GM19438 (cell line): ENCODE results near the gene CYP1A2.

Experiments
- ATAC-seq: cut with Tn5 transposase; IDR thresholded peaks from one replicate; pipeline ENCODE4 v1.9.1; 2021; ENCODE audit warnings: low read depth; ENCODE audit not compliant: unreplicated experiment

Gene CYP1A2

GRCh38 chr15:74787251-74788041 is 38.8 kb downstream of the CYP1A2 start:
- ATAC-seq, result peak; percentile 33

GRCh38 chr15:74788042-74788682 is 39.5 kb downstream of the CYP1A2 start:
- ATAC-seq, result no peak

- ATAC-seq, result peak; percentile 23
Measured at GRCh38 chr15:74788683-74789151, 40.1 kb downstream of the CYP1A2 start.

- ATAC-seq, result no peak
Measured at GRCh38 chr15:74789171-74789631, 40.6 kb downstream of the CYP1A2 start.

- no peak for ATAC-seq
Measured at GRCh38 chr15:74789741-74790079, 41.1 kb downstream of the CYP1A2 start.

- no peak for ATAC-seq
Measured at GRCh38 chr15:74790080-74790916, 41.7 kb downstream of the CYP1A2 start.

GRCh38 chr15:74791007-74791406 is 42.4 kb downstream of the CYP1A2 start:
- no peak for ATAC-seq

- no peak for ATAC-seq
Measured at GRCh38 chr15:74791667-74792066, 43.0 kb downstream of the CYP1A2 start.

- no peak for ATAC-seq
Measured at GRCh38 chr15:74792227-74793016, 43.8 kb downstream of the CYP1A2 start.

- ATAC-seq, result no peak
Measured at GRCh38 chr15:74793135-74794028, 44.7 kb downstream of the CYP1A2 start.

- no peak for ATAC-seq
Measured at GRCh38 chr15:74794248-74794969, 45.8 kb downstream of the CYP1A2 start.

- ATAC-seq, result no peak
Measured at GRCh38 chr15:74794970-74795349, 46.3 kb downstream of the CYP1A2 start.

- no peak for ATAC-seq
Measured at GRCh38 chr15:74795966-74796625, 47.5 kb downstream of the CYP1A2 start.

GRCh38 chr15:74798388-74799254 is 50.0 kb downstream of the CYP1A2 start:
- ATAC-seq, result no peak

GRCh38 chr15:74799255-74799855 is 50.7 kb downstream of the CYP1A2 start:
- no peak for ATAC-seq

GRCh38 chr15:74799856-74800558 is 51.4 kb downstream of the CYP1A2 start:
- no peak for ATAC-seq
